HG02852 (cell line): ENCODE data around the gene DMRT3.
A peak's percentile ranks its signal among the peaks of the same experiment; 100 is the strongest.
"Not testable (repeated sequence)": the region's sequence is repeated elsewhere in the genome, so short reads cannot be mapped to it uniquely, and the experiment has no call there.

ENCODE experiments used
- ATAC-seq: cut with Tn5 transposase; IDR thresholded peaks from one replicate; pipeline ENCODE4 v1.9.1; 2021; ENCODE audit warnings: mild to moderate bottlenecking, moderate library complexity; ENCODE audit not compliant: unreplicated experiment

The DMRT3 gene

GRCh38 chr9:998299-999110 lies 22.1 kb downstream of the DMRT3 start:
- ATAC-seq = not testable (repeated sequence)

- no peak for ATAC-seq
Measured at GRCh38 chr9:1001838-1002237, 25.4 kb downstream of the DMRT3 start.

- ATAC-seq = no peak
Measured at GRCh38 chr9:1002678-1003077, 26.2 kb downstream of the DMRT3 start.

GRCh38 chr9:1005043-1005667 lies 28.7 kb downstream of the DMRT3 start:
- ATAC-seq = peak; percentile 45

- ATAC-seq = no peak
Measured at GRCh38 chr9:1007312-1007711, 30.9 kb downstream of the DMRT3 start.

- ATAC-seq = no peak
Measured at GRCh38 chr9:1008216-1008615, 31.8 kb downstream of the DMRT3 start.

- ATAC-seq = peak; percentile 95
Measured at GRCh38 chr9:1009101-1009707, 32.7 kb downstream of the DMRT3 start.

- no peak for ATAC-seq
Measured at GRCh38 chr9:1013021-1013420, 36.6 kb downstream of the DMRT3 start.

- no peak for ATAC-seq
Measured at GRCh38 chr9:1014225-1014624, 37.8 kb downstream of the DMRT3 start.

GRCh38 chr9:1014640-1015039 lies 38.2 kb downstream of the DMRT3 start:
- ATAC-seq = no peak

GRCh38 chr9:1018121-1018520 lies 41.7 kb downstream of the DMRT3 start:
- no peak for ATAC-seq

- ATAC-seq = no peak
Measured at GRCh38 chr9:1024112-1024511, 47.7 kb downstream of the DMRT3 start.

- no peak for ATAC-seq
Measured at GRCh38 chr9:1025131-1025530, 48.7 kb downstream of the DMRT3 start.

- no peak for ATAC-seq
Measured at GRCh38 chr9:1026219-1026618, 49.8 kb downstream of the DMRT3 start.

GRCh38 chr9:1028501-1029190 lies 52.2 kb downstream of the DMRT3 start:
- ATAC-seq = no peak

- ATAC-seq = no peak
Measured at GRCh38 chr9:1031951-1032601, 55.6 kb downstream of the DMRT3 start.

- ATAC-seq = no peak
Measured at GRCh38 chr9:1034271-1034670, 57.8 kb downstream of the DMRT3 start.

GRCh38 chr9:1039589-1039988 lies 63.1 kb downstream of the DMRT3 start:
- ATAC-seq = no peak
